ENCODE measurements around the gene ITGB6. TPM values are rescaled to one million over a fixed set of nuclear protein-coding genes. Genes with fewer than 3 reads are reported as not detected.

ITGB6 gene
- total RNA-seq, 1 donor: under 0.01 TPM

DNA sequence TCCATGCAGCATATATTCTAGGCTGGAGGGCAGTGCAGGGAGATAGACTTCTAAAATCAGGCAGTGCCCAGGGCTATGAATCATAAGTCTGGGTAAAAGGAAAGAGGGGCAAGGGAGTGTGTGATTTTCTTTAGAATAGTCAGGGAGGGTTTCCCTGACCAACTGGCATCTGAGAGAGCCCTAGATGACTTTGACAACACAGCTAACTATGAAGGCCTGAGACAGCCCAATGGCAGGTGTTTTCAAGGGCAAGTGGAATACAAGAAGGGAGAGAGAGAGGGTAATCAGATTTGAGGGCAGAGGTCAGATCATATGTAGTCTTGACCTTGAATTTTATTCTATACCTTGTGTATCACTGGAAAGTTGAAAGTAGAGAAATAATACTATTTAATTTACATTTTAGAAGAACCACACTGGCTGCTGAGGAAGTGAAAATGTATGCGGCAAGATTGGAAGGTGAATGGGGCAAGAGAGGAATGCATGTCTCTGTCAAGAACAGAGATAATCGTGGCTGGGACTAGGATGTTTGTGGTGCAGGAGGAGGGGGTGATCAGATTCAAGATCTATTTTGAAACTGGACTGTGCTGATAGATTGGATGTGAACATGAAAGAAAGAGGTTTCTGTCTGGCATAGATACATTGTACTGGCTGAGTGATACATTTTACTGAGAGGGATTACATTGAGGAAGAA lies 1.9 kb upstream of the ITGB6 start:
- Histone ChIP-seq H3K9me3 (ENCODE audit: low read depth, low read length) (no peaks in the 10 kb centered on the region), H3K79me2 (ENCODE audit: insufficient read depth, low read length) (no peaks in the 10 kb centered on the region), H3K36me3 (ENCODE audit: insufficient read depth, low read length) (no peaks in the 10 kb centered on the region), H2AFZ (ENCODE audit: low read length) (no peak overlapping the region), H3K27me3 (ENCODE audit: insufficient read depth, low read length) (no peaks in the 10 kb centered on the region), H3K4me3 (ENCODE audit: insufficient read depth, low read length) (no peak overlapping the region), H3K4me1 (ENCODE audit: insufficient read depth, low read length) (peaks cover 17% of the 10 kb centered on the region), H3K27ac (ENCODE audit: low read depth, low read length) (no peak overlapping the region), H4K20me1 (ENCODE audit: insufficient read depth, low read length) (no peaks in the 10 kb centered on the region), H3K4me2 (ENCODE audit: insufficient read depth, low read length) (no peak overlapping the region)
- TF ChIP-seq, protein P1, sequence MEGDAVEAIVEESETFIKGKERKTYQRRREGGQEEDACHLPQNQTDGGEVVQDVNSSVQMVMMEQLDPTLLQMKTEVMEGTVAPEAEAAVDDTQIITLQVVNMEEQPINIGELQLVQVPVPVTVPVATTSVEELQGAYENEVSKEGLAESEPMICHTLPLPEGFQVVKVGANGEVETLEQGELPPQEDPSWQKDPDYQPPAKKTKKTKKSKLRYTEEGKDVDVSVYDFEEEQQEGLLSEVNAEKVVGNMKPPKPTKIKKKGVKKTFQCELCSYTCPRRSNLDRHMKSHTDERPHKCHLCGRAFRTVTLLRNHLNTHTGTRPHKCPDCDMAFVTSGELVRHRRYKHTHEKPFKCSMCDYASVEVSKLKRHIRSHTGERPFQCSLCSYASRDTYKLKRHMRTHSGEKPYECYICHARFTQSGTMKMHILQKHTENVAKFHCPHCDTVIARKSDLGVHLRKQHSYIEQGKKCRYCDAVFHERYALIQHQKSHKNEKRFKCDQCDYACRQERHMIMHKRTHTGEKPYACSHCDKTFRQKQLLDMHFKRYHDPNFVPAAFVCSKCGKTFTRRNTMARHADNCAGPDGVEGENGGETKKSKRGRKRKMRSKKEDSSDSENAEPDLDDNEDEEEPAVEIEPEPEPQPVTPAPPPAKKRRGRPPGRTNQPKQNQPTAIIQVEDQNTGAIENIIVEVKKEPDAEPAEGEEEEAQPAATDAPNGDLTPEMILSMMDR (IDR thresholded peaks at IDR 0.05; ENCODE audit: extremely low read depth, low read depth, low read length): no peak
- DNase-seq (ENCODE audit: insufficient read length, low spot score, missing footprints): no peak

DNA sequence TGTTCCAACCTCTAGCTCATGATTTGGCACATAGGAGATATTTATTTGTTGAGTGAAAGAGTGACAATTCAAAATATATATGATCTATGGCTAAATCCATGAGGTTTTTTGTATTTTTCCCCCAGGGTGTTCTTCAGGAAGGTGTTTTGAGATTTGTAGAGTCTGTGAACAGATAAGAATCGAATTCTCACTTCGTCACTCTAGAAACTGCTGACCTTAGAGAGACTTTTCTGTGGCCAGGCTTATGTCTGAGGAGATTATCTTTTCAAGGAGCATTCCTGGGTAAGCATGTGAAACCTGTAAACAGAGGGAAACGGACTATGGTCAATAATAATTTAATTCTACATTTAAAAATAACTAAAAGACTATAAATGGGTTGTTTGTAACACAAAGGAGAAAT lies 849 bp upstream of the ITGB6 start:
- Histone ChIP-seq H3K9me3 (ENCODE audit: low read depth, low read length) (no peaks in the 10 kb centered on the region), H3K4me3 (ENCODE audit: insufficient read depth, low read length) (no peak overlapping the region), H3K79me2 (ENCODE audit: insufficient read depth, low read length) (no peaks in the 10 kb centered on the region), H3K36me3 (ENCODE audit: insufficient read depth, low read length) (no peaks in the 10 kb centered on the region), H3K27ac (ENCODE audit: low read depth, low read length) (no peak overlapping the region), H4K20me1 (ENCODE audit: insufficient read depth, low read length) (no peaks in the 10 kb centered on the region), H3K4me1 (ENCODE audit: insufficient read depth, low read length) (peaks cover 15% of the 10 kb centered on the region), H3K4me2 (ENCODE audit: insufficient read depth, low read length) (no peak overlapping the region), H2AFZ (ENCODE audit: low read length) (no peak overlapping the region), H3K27me3 (ENCODE audit: insufficient read depth, low read length) (no peaks in the 10 kb centered on the region)
- TF ChIP-seq, protein P1 (IDR thresholded peaks at IDR 0.05; ENCODE audit: extremely low read depth, low read depth, low read length): no peak
- DNase-seq (ENCODE audit: insufficient read length, low spot score, missing footprints): no peak

DNA sequence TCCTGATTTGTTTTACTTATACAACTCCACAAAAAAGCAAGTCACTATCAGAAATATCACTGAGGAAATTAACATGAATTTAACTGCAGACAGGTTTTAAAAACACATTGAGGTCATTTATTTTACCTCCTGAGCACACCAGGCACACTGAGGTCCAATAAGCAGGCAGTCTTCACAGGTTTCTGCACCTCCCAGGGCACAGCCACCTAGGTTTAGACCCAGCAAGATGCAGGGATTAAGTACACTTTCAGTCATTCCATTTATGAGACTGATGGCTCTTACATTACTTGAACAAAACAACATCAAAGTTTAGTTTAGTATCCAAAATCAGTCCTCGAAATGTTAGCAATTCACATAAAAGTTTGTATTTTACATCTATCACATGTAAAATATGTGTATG lies 1.0 kb downstream of the ITGB6 start:
- no peak overlapping the region for H3K4me3 ChIP-seq (ENCODE audit: insufficient read depth, low read length)
- H3K27ac ChIP-seq (ENCODE audit: low read depth, low read length): no peak overlapping the region
- H4K20me1 ChIP-seq (ENCODE audit: insufficient read depth, low read length): no peaks in the 10 kb centered on the region
- no peaks in the 10 kb centered on the region for H3K9me3 ChIP-seq (ENCODE audit: low read depth, low read length)
- TF ChIP-seq, protein P1 (IDR thresholded peaks at IDR 0.05; ENCODE audit: extremely low read depth, low read depth, low read length): no peak
- DNase-seq (ENCODE audit: insufficient read length, low spot score, missing footprints): no peak
- H3K4me2 ChIP-seq (ENCODE audit: insufficient read depth, low read length): no peak overlapping the region
- no peaks in the 10 kb centered on the region for H3K79me2 ChIP-seq (ENCODE audit: insufficient read depth, low read length)
- no peaks in the 10 kb centered on the region for H3K4me1 ChIP-seq (ENCODE audit: insufficient read depth, low read length)
- no peaks in the 10 kb centered on the region for H3K27me3 ChIP-seq (ENCODE audit: insufficient read depth, low read length)
- H2AFZ ChIP-seq (ENCODE audit: low read length): no peak overlapping the region
- H3K36me3 ChIP-seq (ENCODE audit: insufficient read depth, low read length): no peaks in the 10 kb centered on the region

DNA sequence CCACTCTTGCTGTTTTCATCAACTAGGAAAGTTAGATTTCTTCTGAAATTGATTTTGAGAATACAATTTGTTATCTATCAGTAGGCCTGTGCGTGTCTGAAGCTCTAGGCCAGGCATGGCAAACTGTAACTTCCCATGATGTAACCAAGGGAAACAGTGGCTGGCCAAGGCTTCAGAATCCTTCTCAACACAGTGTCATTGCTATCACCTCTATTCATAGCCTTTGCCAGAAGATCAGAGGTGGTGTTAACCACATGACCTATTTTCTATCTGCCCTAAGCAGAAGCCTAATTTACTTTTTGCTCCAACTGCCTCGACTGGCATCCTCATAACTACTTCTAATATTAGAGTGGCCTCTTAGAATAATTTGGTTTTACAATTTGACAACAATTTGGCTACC lies 2.5 kb downstream of the ITGB6 start:
- Histone ChIP-seq H3K79me2 (ENCODE audit: insufficient read depth, low read length) (no peaks in the 10 kb centered on the region), H3K36me3 (ENCODE audit: insufficient read depth, low read length) (no peaks in the 10 kb centered on the region), H3K27me3 (ENCODE audit: insufficient read depth, low read length) (no peaks in the 10 kb centered on the region), H3K4me3 (ENCODE audit: insufficient read depth, low read length) (no peak overlapping the region), H3K4me1 (ENCODE audit: insufficient read depth, low read length) (no peaks in the 10 kb centered on the region), H3K9me3 (ENCODE audit: low read depth, low read length) (no peaks in the 10 kb centered on the region), H2AFZ (ENCODE audit: low read length) (peak overlapping the region; percentile 34), H3K27ac (ENCODE audit: low read depth, low read length) (no peak overlapping the region), H3K4me2 (ENCODE audit: insufficient read depth, low read length) (no peak overlapping the region), H4K20me1 (ENCODE audit: insufficient read depth, low read length) (no peaks in the 10 kb centered on the region)
- DNase-seq (ENCODE audit: insufficient read length, low spot score, missing footprints): no peak
- TF ChIP-seq, protein P1 (IDR thresholded peaks at IDR 0.05; ENCODE audit: extremely low read depth, low read depth, low read length): no peak

Measured in osteoblast (primary cell).